OCI-M1 (cell line): Measurements from ENCODE around the gene LRRC37A3.
"Not testable (repeated sequence)": the region's sequence is repeated elsewhere in the genome, so short reads cannot be mapped to it uniquely, and the experiment has no call there.

Source experiments
- DNase-seq: peaks from one replicate; lab custom pipeline; 2025; lab: John Stamatoyannopoulos, UW

LRRC37A3 gene

DNA sequence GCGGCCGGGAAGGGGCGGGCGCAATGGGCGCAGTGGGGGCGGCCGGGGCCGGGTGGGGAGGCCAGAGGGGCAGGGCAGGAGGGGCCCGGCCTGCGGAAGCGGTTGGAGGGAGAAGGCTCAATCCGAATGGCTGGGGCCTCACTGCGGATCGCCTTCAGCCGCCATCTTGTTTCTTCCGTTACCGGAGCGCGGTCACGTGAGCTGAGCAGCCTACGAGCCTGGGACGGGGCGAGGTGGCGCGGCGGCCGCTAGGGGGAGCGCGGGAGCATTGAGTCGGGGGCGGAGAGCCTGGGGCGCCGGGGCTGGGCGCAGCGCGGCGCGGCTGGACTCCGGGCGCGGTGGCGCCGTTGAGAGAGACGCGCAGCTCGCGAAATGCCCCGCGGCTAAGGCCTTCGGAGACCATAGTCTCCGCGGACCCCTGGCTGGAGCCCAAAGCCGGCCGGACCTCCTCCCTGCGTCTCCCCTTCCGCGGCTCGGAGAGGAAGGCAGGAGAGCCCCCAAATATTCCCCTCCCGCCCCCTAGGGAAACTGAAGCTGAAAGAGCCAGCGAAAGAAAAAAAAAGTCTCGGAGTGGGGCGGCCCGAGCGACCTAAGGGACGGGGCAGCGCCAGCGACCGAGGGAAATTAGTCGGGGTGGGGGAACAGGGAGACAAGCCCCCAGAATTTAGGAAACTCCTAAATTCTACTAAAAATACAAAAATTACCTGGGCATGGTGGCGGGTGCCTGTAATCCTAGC lies at the start of gene LRRC37A3:
TSS of gene LRRC37A3 (minus strand) at position 190 of the 737 bp plus-strand sequence. CDS start 22,221 bp downstream, outside the sequence.
- DNase-seq, result peak; percentile 99

DNA sequence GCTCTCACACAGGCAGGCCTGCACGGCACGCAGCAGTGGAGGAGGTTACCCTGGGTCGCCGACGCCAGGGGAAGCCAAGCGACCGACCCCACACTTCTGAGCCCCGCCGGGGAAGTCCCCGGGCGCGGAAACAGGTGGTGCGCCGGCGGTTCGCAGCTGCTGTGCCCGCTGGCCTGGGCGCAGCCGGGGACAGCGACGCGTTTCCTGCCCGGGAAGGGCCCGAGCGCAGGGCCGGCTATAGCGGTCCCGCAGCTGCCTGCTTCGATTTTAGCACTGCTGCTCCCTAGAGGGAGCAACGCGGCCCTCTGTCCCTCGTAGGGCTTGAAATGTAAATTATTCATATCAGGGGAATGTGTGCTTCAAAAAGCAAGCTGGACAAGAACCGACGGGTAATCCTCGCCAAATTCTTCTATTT lies 46.6 kb upstream of the LRRC37A3 start:
- DNase-seq, result peak; percentile 80

DNA sequence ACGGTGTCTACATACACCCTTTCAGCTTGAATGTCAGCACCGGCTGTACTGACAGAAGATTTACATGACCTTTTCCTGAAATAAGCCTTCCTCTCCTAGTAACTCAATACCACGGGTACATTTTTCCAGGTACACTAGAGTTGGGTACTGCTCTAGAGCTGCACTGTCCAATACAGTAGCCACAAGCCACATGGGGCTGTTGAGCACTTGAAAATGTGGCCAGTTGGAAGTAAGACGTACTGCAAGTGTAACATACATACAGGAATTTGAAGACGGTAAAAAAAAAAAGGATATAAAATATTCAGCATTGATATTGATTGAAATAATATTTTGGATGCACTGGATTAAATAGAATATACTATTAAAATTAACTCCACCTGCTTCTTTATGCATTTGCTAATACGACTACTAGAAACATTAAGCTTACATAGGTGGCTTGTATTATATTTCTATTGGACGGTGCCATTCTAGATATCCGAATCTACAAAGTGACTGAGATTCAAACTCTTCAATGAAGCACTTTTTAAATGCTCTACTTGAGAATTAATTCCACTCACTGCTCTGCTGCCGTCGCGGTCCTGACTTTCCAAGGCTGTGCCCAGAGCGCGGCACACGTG lies 46.1 kb upstream of the LRRC37A3 start:
- DNase-seq, result peak; percentile 69

DNA sequence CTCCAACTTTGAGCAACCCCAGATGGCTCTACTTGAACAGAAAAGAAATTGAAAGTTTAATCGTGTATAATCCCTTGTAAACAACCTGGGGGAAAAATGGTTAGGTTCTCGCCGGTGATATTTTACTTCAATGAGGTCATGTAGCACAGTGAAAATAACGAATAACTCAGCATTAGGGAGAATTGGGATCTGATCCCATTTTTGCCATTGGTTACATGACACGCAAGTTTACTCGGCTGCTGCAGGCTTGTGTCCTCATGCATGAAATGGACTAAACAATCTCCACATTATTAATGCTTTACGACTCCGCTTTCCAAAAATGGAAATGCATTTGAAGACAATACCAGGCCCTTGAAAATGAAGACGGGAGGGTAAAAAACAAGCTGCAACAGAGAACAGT lies 45.5 kb upstream of the LRRC37A3 start:
- peak; percentile 17 for DNase-seq

- DNase-seq, result peak; percentile 39
These were observed 44.5 kb upstream of the LRRC37A3 start for GRCh38 chr17:64963814-64964213.

- peak; percentile 90 for DNase-seq
These were observed 42.5 kb upstream of the LRRC37A3 start for GRCh38 chr17:64961563-64962378.

- DNase-seq, result no peak
These were observed 32.6 kb upstream of the LRRC37A3 start for GRCh38 chr17:64951877-64952276.

DNA sequence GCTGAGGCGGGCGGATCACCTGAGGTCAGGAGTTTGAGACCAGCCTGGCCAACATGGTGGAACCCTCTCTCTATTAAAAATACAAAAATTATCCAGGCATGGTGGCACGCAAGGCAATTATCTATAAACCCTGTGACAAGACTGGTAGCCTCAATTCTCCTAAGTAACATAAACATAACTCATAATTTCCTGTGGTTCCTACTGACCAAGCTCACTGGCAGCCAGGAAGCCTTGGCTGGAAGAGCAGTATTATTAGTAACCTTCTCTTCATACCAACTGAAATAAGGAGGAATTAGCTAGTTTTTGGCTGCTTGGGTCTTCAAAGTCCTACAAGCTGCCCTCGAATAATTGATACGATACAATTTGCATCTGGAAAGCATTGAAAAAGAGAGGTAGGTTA lies 31.6 kb upstream of the LRRC37A3 start:
- DNase-seq, result no peak

GRCh38 chr17:64947152-64947551 lies 27.9 kb upstream of the LRRC37A3 start:
- no peak for DNase-seq

DNA sequence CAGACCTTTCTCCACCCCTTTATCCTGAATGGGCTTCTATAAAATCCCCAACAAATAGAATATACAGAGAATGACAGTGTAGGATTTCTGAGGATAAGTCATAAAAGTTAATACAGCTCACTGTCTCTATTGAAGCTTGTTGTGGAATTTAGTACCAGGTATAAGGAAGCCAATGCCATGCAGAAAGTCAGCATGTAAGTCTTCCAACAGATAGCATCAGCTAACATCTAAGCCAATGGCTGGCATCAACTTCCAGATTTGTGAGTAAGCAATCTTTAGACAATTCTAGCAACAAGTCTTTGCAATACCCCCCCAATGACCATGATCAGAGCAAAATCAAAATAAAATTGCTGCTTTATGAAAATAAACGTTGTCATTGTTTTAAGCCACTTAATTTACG lies 22.5 kb upstream of the LRRC37A3 start:
- DNase-seq, result no peak

- no peak for DNase-seq
These were observed 21.8 kb upstream of the LRRC37A3 start for GRCh38 chr17:64941045-64941444.

- no peak for DNase-seq
These were observed 20.8 kb upstream of the LRRC37A3 start for GRCh38 chr17:64940055-64940454.

DNA sequence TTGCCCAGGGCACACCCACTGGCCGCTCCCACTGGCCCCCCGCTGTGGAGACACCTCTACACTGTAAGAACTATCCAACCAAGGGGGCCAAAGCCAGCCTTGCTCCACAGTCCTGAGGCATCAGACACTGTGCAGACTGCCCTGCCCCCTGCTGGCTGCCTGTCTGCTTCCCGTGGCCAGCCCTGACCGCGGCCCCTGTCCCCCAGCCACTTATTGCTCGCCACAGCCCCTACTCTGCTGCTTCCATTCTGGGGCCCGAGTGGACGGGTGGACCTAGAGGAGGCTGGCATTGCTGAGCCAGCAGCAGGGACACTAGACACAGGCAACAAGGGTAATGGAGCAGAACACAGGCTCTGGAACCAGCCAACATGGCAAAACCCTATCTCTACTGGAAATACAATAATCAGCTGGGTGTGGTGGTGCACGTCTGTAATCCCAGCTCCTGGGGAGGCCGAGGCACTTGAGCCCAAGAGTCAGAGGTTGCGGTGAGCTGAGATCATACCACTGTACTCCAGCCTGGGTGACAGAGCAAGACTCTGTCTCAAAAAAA lies 19.7 kb upstream of the LRRC37A3 start:
- peak; percentile 64 for DNase-seq

GRCh38 chr17:64938290-64938689 lies 19.0 kb upstream of the LRRC37A3 start:
- DNase-seq, result no peak

- no peak for DNase-seq
These were observed 16.8 kb upstream of the LRRC37A3 start for GRCh38 chr17:64936117-64936516.

- DNase-seq, result not testable (repeated sequence)
These were observed 15.1 kb upstream of the LRRC37A3 start for GRCh38 chr17:64934284-64934778.

DNA sequence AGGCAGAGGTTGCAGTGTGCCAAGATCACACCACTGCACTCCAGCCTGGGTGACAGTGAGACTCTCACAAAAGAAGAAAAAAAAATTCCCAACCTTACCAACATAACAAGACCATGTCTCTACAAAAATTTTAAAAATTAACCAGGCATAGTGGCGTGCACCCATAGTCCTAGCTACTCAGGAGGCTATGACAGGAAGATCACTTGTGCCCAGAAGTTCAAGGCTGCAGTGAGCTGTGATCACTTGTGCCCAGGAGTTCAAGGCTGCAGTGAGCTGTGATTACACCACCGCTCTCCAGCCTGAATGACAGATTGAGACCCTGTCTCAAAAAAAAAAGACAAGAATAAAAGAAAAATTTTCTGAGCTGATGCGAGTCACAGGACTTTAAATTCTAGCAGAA lies 13.6 kb upstream of the LRRC37A3 start:
- DNase-seq, result not testable (repeated sequence)

DNA sequence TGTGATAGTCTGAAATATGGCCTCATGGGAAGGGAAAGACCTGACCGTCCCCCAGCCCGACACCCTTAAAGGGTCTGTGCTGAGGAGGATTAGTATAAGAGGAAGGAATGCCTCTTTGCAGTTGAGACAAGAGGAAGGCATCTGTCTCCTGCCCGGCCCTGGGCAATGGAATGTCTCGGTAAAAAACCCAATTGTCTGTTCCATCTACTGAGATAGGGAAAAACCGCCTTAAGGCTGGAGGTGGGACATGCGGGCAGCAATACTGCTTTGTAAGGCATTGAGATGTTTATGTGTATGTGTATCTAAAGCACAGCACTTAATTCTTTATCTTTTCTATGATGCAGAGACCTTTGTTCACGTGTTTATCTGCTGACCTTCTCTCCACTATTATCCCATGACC lies 11.1 kb upstream of the LRRC37A3 start:
- not testable (repeated sequence) for DNase-seq

GRCh38 chr17:64929419-64930209 lies 10.3 kb upstream of the LRRC37A3 start:
- peak; percentile 6 for DNase-seq

- DNase-seq, result not testable (repeated sequence)
These were observed 9.4 kb upstream of the LRRC37A3 start for GRCh38 chr17:64928701-64929100.

DNA sequence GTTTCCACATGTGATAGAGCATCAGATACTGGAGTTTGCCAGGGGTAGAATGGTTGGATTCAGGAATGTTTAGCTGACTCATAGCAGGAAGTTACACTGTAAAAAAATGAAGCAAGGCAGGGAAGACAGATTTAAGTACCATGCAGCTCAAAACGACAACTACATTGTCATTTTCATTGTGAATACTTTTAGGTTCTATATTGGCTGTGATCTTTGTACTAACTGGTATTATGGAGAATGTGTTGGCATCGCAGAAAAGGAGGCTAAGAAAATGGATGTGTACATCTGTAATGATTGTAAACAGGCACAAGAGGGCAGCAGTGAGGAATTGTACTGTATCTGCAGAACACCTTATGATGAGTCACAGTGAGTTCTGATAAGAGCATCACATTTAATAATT lies 8.2 kb upstream of the LRRC37A3 start:
- peak; percentile 87 for DNase-seq
